Stimulated activated CD8-positive, alpha-beta memory T cell treated with anti-CD3 and anti-CD28 coated beads, Interleukin-12 subunit alpha, Interleukin-12 subunit beta, amount 100 ng/mL, for 4 hours (primary cell): ENCODE data around the gene ZNF79.
"Not testable (repeated sequence)": the region's sequence is repeated elsewhere in the genome, so short reads cannot be mapped to it uniquely, and the experiment has no call there.

Source experiments
- DNase-seq: peaks from one replicate; pipeline ENCODE4 v3.0.0-alpha.2; 2020; ENCODE audit warnings: low read depth

The ZNF79 gene

GRCh38 chr9:127457191-127457878 is 33.2 kb downstream of the ZNF79 start:
- no peak for DNase-seq

DNA sequence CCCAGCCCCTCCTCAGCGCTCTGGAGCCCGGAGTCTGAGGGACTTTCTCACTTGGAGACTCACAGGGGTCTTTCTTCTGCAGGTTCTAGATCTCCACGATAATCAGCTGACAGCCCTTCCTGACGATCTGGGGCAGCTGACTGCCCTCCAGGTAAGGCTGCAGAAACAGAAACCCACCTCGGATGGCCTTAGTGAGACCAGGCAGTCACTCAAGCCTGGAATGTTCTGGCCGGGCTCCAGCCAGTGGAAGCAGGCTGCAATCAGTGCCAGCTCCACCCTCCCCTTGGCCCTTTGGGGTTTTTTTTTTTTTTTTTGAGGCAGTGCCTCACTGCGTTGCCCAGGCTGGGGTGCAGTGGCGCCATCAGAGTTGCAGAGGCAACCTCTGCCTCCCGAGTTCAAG is 34.7 kb downstream of the ZNF79 start:
- DNase-seq = no peak

- no peak for DNase-seq
Observed at GRCh38 chr9:127463382-127463781, 39.2 kb downstream of the ZNF79 start.

DNA sequence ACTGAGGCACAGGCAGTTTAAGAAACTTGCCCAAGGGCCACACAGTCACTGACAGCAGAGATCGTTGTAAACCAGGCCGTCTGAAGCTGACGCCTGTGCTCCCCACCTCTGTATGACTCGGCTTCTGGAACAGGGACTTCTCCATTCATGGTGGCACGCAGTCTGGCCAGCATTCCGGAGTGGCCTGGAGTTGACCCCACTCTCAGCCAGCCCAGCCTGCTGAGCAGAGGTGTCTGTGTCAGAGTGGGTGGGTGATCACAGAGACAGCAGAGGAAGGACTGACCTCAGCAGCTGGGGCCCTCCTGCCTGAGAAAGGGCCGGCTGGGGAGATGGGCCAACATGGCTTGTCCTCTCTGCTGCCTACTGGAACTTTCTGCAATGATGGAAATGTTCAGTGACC is 39.7 kb downstream of the ZNF79 start:
- no peak for DNase-seq

DNA sequence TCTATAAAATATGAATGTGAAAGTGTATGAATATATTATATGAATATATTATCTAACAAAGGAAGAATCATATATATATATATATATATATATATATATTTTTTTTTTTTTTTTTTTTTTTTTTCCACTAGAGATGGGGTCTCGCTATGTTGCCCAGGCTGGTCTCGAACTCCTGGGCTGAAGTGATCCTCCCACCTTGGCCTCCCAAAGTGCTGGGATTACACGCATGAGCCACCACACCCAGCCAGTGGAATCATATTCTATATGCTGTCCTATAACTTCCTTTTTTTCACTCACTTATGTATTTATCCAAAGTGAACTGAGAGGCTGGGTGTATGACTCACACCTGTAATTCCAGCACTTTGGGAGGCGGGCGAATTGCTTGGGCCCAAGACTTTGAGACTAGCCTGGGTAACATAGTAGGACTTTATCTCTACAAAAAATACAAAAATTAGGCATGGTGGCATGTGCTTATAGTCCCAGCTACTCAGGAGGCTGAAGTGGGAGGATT is 42.3 kb downstream of the ZNF79 start:
- DNase-seq = not testable (repeated sequence)

- DNase-seq = no peak
Observed at GRCh38 chr9:127467621-127468020, 43.4 kb downstream of the ZNF79 start.

GRCh38 chr9:127470662-127471061 is 46.5 kb downstream of the ZNF79 start:
- no peak for DNase-seq

- no peak for DNase-seq
Observed at GRCh38 chr9:127473501-127473900, 49.3 kb downstream of the ZNF79 start.

- no peak for DNase-seq
Observed at GRCh38 chr9:127473932-127474331, 49.8 kb downstream of the ZNF79 start.

GRCh38 chr9:127474592-127474991 is 50.4 kb downstream of the ZNF79 start:
- no peak for DNase-seq

- no peak for DNase-seq
Observed at GRCh38 chr9:127479507-127480081, 55.4 kb downstream of the ZNF79 start.

- no peak for DNase-seq
Observed at GRCh38 chr9:127482662-127483061, 58.5 kb downstream of the ZNF79 start.

DNA sequence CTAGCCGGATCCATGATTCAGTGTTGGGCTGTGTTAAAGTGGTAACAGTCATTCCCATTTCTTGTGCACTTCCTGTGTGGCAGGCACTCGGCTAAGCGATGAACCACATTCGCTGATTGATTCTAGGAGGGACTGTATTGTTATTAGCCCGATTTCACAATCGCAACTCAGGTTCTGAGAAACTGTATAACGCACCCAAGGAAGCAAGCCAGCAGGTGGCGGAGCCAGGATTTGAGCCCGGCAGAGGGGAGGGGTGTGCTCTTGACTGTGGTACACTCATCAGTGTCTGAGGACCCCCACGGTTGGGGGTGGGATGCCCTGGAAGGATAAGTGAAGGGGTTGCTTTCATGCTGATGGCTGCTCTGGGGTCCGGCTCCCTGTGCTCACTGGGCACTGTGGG is 61.8 kb downstream of the ZNF79 start:
- no peak for DNase-seq

GRCh38 chr9:127488946-127489345 is 64.8 kb downstream of the ZNF79 start:
- DNase-seq = no peak

GRCh38 chr9:127489471-127490115 is 65.4 kb downstream of the ZNF79 start:
- DNase-seq = no peak

- no peak for DNase-seq
Observed at GRCh38 chr9:127490535-127491230, 66.5 kb downstream of the ZNF79 start.

- DNase-seq = no peak
Observed at GRCh38 chr9:127491516-127491915, 67.3 kb downstream of the ZNF79 start.

- DNase-seq = no peak
Observed at GRCh38 chr9:127492616-127493015, 68.4 kb downstream of the ZNF79 start.

- DNase-seq = no peak
Observed at GRCh38 chr9:127493592-127494303, 69.6 kb downstream of the ZNF79 start.

DNA sequence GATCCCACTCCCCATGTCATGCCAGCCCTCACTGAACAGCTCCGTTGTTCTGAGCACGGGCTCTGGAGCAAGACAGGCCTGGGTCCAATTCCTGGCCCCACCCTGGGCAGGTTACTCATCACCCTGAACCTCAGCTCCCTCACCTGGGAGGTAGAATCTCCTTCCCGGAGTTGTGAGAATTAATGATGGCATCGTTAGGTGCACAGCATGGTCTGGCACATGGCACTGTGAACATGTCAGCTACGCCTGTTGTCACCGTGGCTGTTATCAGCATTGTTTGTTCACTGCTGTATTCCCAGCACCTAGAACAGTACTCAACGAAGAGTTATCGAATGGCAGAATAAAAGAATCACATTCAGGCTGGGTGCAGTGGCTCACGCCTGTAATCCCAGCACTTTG is 70.1 kb downstream of the ZNF79 start:
- DNase-seq = no peak
